Measurements from ENCODE around the gene FXYD5.
"Not testable (repeated sequence)": the region's sequence is repeated elsewhere in the genome, so short reads cannot be mapped to it uniquely, and the experiment has no call there.

Gene FXYD5

GRCh38 chr19:35120492-35120891 is 34.0 kb upstream of the FXYD5 start:
- DNase-seq (ENCODE audit: low read depth) = no peak

- DNase-seq (ENCODE audit: low read depth) = no peak
Observed at GRCh38 chr19:35120898-35121297, 33.6 kb upstream of the FXYD5 start.

GRCh38 chr19:35122687-35123551 is 31.6 kb upstream of the FXYD5 start:
- no peak for DNase-seq (ENCODE audit: low read depth)

- DNase-seq (ENCODE audit: low read depth) = no peak
Observed at GRCh38 chr19:35123573-35123972, 31.0 kb upstream of the FXYD5 start.

GRCh38 chr19:35124098-35125060 is 30.2 kb upstream of the FXYD5 start:
- DNase-seq (ENCODE audit: low read depth) = peak; percentile 85

- DNase-seq (ENCODE audit: low read depth) = no peak
Observed at GRCh38 chr19:35125270-35125717, 29.2 kb upstream of the FXYD5 start.

- no peak for DNase-seq (ENCODE audit: low read depth)
Observed at GRCh38 chr19:35125749-35126623, 28.5 kb upstream of the FXYD5 start.

GRCh38 chr19:35126624-35126959 is 27.9 kb upstream of the FXYD5 start:
- no peak for DNase-seq (ENCODE audit: low read depth)

- DNase-seq (ENCODE audit: low read depth) = no peak
Observed at GRCh38 chr19:35127871-35128270, 26.7 kb upstream of the FXYD5 start.

- no peak for DNase-seq (ENCODE audit: low read depth)
Observed at GRCh38 chr19:35128398-35129057, 26.0 kb upstream of the FXYD5 start.

GRCh38 chr19:35129724-35130274 is 24.7 kb upstream of the FXYD5 start:
- not testable (repeated sequence) for DNase-seq (ENCODE audit: low read depth)

- DNase-seq (ENCODE audit: low read depth) = no peak
Observed at GRCh38 chr19:35130761-35131720, 23.5 kb upstream of the FXYD5 start.

- DNase-seq (ENCODE audit: low read depth) = no peak
Observed at GRCh38 chr19:35132254-35132653, 22.3 kb upstream of the FXYD5 start.

GRCh38 chr19:35133826-35134225 is 20.7 kb upstream of the FXYD5 start:
- DNase-seq (ENCODE audit: low read depth) = no peak

GRCh38 chr19:35134601-35135242 is 19.8 kb upstream of the FXYD5 start, which contains the start of gene LGI4:
Gene LGI4, minus strand, starts transcription at chr19:35135059. Its CDS starts 379 bp downstream, at chr19:35134680.
- no peak for DNase-seq (ENCODE audit: low read depth)

- DNase-seq (ENCODE audit: low read depth) = no peak
Observed at GRCh38 chr19:35135389-35135909, 19.1 kb upstream of the FXYD5 start.

- DNase-seq (ENCODE audit: low read depth) = no peak
Observed at GRCh38 chr19:35136231-35136630, 18.3 kb upstream of the FXYD5 start.

GRCh38 chr19:35136977-35137702 is 17.4 kb upstream of the FXYD5 start:
- DNase-seq (ENCODE audit: low read depth) = no peak

All from GM04504 (cell line).